Lower lobe of right lung (tissue), 2 donors: ENCODE results near the gene ATIC. TPM values are rescaled to one million over a fixed set of nuclear protein-coding genes. Genes with fewer than 3 reads are reported as not detected.

Experiments
- ATAC-seq, 2 donors: fragments of 200-7000 bp; cut with Tn5 transposase; one replicate each; pipeline ENCODE4 v1.9.1; 2020 to 2022; ENCODE audit warnings: mild to moderate bottlenecking in 2 of 2, moderate library complexity in 2 of 2
- DNase-seq: peaks from one replicate; pipeline ENCODE4 v3.0.0-alpha.2; 2020
- H3K27ac ChIP-seq: fragments of 200-600 bp; one replicate; pipeline ENCODE4 v1.8.0; 2022
- H3K27me3 ChIP-seq: fragments of 200-600 bp; one replicate; pipeline ENCODE4 v1.8.0; 2022; ENCODE audit warnings: low read depth
- H3K36me3 ChIP-seq: fragments of 200-600 bp; one replicate; pipeline ENCODE4 v1.8.0; 2022; ENCODE audit warnings: mild to moderate bottlenecking
- H3K4me1 ChIP-seq: fragments of 200-600 bp; one replicate; pipeline ENCODE4 v1.8.0; 2022
- H3K4me3 ChIP-seq: fragments of 200-600 bp; one replicate; pipeline ENCODE4 v1.8.0; 2022; ENCODE audit warnings: mild to moderate bottlenecking
- H3K9me3 ChIP-seq: fragments of 200-600 bp; one replicate; pipeline ENCODE4 v1.8.0; 2022
- CTCF ChIP-seq: fragments of 200-600 bp; IDR thresholded peaks from one replicate; pipeline ENCODE4 v1.8.0; 2022; ENCODE audit warnings: antibody characterized with exemption, mild to moderate bottlenecking
- intact Hi-C: fragments of 100-400 bp; cut with DNase I; formaldehyde crosslinking; loops from one replicate; pipeline ENCODE4 v1.11.0; 2022
- total RNA-seq: library from RNA; stranded (reverse); fragmentation: NEBNext Ultra II Directional; extraction: Animal tissue kit (Norgen Biotek cat#: 25700); gene quantifications from one replicate; pipeline ENCODE4 v1.2.1, GENCODE V29; 2021
- donor health status: DM: no; HTN: yes; CAD: no; lungs with severe emphysema.

ATIC gene
- total RNA-seq, 1 donor from 2014 or later, result 65.5 TPM

DNA sequence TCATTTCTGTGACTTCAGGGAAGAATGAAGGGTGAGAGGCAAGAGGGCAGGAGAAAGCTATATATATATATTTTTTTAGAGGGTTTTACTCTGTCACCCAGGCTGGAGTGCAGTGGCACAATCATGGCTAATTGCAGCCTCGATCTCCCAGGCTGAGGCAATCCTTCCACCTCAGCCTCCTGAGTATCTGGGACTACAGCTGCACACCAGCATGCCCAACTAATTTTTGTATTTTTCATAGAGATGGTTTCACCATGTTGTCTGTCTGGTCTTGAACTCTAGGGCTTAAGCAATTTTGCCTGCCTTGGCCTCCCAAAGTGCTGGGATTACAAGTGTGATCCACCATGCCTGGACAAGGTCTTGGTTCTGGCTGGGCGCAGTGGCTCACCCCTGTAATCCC lies 3.4 kb downstream of the ATIC start:
- Histone ChIP-seq H3K9me3 (no peaks in the 10 kb centered on the region), H3K4me1 (peaks cover 7% of the 10 kb centered on the region), H3K27me3 (no peaks in the 10 kb centered on the region), H3K36me3 (peaks cover 31% of the 10 kb centered on the region), H3K27ac (no peak overlapping the region), H3K4me3 (no peak overlapping the region)
- intact Hi-C loops, result no loop called here
- ATAC-seq (no peak), DNase-seq (no peak)
- TF ChIP-seq CTCF, result no peak

DNA sequence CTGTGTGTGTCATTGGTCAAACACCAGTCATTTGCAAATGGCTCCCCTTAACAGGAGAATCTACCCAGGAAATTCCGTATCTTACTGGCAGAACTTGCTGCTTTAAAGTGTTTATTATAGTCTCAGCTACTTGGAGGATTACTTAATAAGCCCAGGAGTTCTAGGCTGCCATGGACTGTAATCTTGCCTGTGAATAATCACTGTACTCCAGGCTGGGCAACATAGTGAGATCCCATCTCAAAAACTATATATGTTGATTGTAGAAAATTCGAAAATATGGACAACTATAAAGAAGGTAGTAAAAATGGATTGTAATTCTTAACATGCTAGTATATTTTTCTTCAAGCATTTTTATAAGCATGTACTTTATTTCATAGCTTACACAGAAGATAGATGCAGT lies 4.5 kb downstream of the ATIC start:
- DNase-seq, result no peak
- ATAC-seq, result no peak
- intact Hi-C loops, result no loop called here

DNA sequence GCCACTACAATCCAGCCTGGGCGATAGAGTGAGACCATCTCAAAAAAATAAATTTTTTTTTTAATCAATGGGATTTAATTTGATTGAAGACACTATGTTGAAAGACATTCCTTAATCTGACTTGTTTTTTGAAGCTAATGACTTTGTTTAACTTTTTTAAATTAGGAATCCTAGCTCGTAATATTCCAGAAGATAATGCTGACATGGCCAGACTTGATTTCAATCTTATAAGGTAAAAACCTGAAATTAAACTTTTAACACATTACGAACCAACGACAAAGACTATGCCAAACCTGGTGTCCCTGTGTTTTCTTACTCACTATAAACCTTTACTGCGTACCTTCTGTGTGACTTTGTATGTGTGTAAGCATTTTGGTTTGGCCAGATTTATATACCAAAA lies 7.6 kb downstream of the ATIC start:
- DNase-seq (no peak), ATAC-seq (no peak)
- no peak overlapping the region for H3K4me3 ChIP-seq
- no peaks in the 10 kb centered on the region for H3K27me3 ChIP-seq
- H3K36me3 ChIP-seq, result peaks cover 45% of the 10 kb centered on the region
- intact Hi-C loops, result no loop called here
- H3K27ac ChIP-seq, result no peak overlapping the region
- TF ChIP-seq CTCF, result no peak
- no peaks in the 10 kb centered on the region for H3K4me1 ChIP-seq
- H3K9me3 ChIP-seq, result no peaks in the 10 kb centered on the region

More for the DNA sequence above, 4.5 kb downstream of the ATIC start:
- H3K4me3 ChIP-seq, result no peak overlapping the region
- no peak overlapping the region for H3K27ac ChIP-seq
- no peaks in the 10 kb centered on the region for H3K27me3 ChIP-seq
- H3K9me3 ChIP-seq, result no peaks in the 10 kb centered on the region
- no peak for TF ChIP-seq CTCF
- peaks cover 7% of the 10 kb centered on the region for H3K4me1 ChIP-seq
- H3K36me3 ChIP-seq, result peaks cover 41% of the 10 kb centered on the region

GRCh38 chr2:215320102-215320501 lies 8.2 kb downstream of the ATIC start:
- Histone ChIP-seq H3K36me3 (peaks cover 45% of the 10 kb centered on the region), H3K27me3 (no peaks in the 10 kb centered on the region), H3K4me1 (no peaks in the 10 kb centered on the region), H3K4me3 (no peak overlapping the region), H3K9me3 (no peaks in the 10 kb centered on the region), H3K27ac (no peak overlapping the region)
- ATAC-seq (no peak), DNase-seq (no peak)
- intact Hi-C loops, result no loop called here
- no peak for TF ChIP-seq CTCF

DNA sequence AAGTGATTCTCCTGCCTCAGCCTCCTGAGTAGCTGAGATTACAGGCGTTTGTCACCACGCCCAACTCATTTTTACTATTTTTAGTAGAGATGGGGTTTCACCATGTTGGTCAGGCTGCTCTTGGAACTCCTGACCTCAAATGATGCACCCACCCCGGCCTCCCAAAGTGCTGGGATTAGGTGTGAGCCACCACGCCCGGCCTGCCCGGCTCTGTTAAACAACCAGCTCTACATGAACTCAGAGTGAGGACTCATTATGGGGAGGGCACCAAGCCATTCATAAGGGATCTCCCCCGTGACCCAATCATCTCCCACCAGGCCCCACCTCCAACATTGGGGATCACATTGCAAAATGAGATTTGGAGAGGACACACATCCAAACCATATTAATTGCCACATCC lies 8.8 kb downstream of the ATIC start:
- DNase-seq (no peak), ATAC-seq (no peak)
- TF ChIP-seq CTCF, result no peak
- Histone ChIP-seq H3K27ac (no peak overlapping the region), H3K4me1 (no peaks in the 10 kb centered on the region), H3K9me3 (no peaks in the 10 kb centered on the region), H3K27me3 (no peaks in the 10 kb centered on the region), H3K36me3 (peaks cover 49% of the 10 kb centered on the region), H3K4me3 (no peak overlapping the region)
- intact Hi-C loops, result no loop called here

DNA sequence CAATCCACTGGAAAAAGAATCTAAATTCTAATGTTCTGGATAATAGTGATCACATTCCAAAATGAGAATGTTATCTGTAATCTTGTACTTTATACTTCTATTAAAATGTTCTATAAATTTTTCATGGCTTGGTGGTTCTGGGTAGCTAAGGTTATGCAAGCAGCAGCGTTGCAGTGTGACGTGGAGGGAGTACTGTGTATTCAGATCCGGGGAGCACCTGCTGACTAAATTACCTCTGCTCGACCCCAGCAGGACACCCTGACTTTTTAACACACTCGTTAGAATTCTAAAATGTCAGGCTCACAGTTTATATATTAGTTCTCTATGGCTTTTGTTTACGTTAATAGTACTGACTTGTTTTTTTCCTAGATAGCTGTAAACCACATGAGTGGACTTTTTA lies 13.0 kb downstream of the ATIC start:
- ATAC-seq (no peak), DNase-seq (no peak)
- Histone ChIP-seq H3K4me1 (no peaks in the 10 kb centered on the region), H3K27ac (no peak overlapping the region), H3K27me3 (no peaks in the 10 kb centered on the region), H3K4me3 (no peak overlapping the region), H3K9me3 (no peaks in the 10 kb centered on the region), H3K36me3 (peaks cover 68% of the 10 kb centered on the region)
- no peak for TF ChIP-seq CTCF
- intact Hi-C loops, result no loop called here
